HepG2 (cell line): ENCODE data around the gene EGLN2. TPM values are rescaled to one million over a fixed set of nuclear protein-coding genes. Genes with fewer than 3 reads are reported as not detected.
"Not testable (repeated sequence)": the region's sequence is repeated elsewhere in the genome, so short reads cannot be mapped to it uniquely, and the experiment has no call there.

ENCODE experiments used
- ATAC-seq: fragments of 200-7000 bp; cut with Tn5 transposase; 3 replicates; pipeline ENCODE4 v1.9.1; 2020; ENCODE audit warnings: mild to moderate bottlenecking, moderate library complexity
- BruUV-seq: library from RNA; stranded (reverse); fragments of 400-500 nt; replicated peaks from 2 replicates; lab custom pipeline; 2021; lab: Mats Ljungman, UMichigan
- CTCF ChIA-PET: fragments of 300-600 bp; formaldehyde crosslinking; extraction: SDS; loops from one replicate; lab custom pipeline; 2021; ENCODE audit warnings: low total read pairs, inconsistent platforms, low intra/inter-chr PET ratio; lab: Yijun Ruan, JAX
- POLR2A ChIA-PET: fragments of 350-600 bp; sonication (Branson Sonifier 250); formaldehyde crosslinking; loops from one replicate; lab custom pipeline; 2020; ENCODE audit warnings: antibody characterized with exemption, inconsistent platforms; lab: Yijun Ruan, JAX
- DNase-seq: peaks from one replicate; pipeline ENCODE4 v3.0.0-alpha.2; 2015; ENCODE audit warnings: low spot score
- FAIRE-seq: peaks from 3 replicates; lab custom pipeline; 2011; peaks lifted over from hg19 to GRCh38; lab: Jason Lieb, UNC
- H2AFZ ChIP-seq: one replicate; pipeline ENCODE4 v1.6.1; 2011; ENCODE audit warnings: low read length, inconsistent platforms
- H3K27ac ChIP-seq: fragments of 300-600 bp; 3 replicates; pipeline ENCODE4 v1.8.0; 2011; ENCODE audit warnings: mixed run types, mild to moderate bottlenecking, mixed read lengths, low read length, inconsistent platforms; ENCODE audit not compliant: insufficient read depth; ENCODE audit errors: extremely low read length
- H3K27me3 ChIP-seq, 2 experiments: fragments of 200-600 bp in 1 of 2; 2 replicates in 1 of 2; 3 replicates in 1 of 2; pipeline versions ENCODE4 v1.6.0 to v1.8.0; 2011; ENCODE audit warnings: low read length in 2 of 2, mild to moderate bottlenecking in 2 of 2, moderate library complexity in 2 of 2, inconsistent platforms in 1 of 2; ENCODE audit not compliant: insufficient read depth in 2 of 2, control insufficient read depth in 1 of 2
- H3K36me3 ChIP-seq, 2 experiments: fragments of 200-600 bp in 1 of 2; replicated peaks in 1 of 2; 2 replicates in 1 of 2; 3 replicates in 1 of 2; pipeline versions ENCODE4 v1.5.1 to v1.8.0; 2011; ENCODE audit warnings: low read length in 2 of 2, inconsistent platforms in 1 of 2; ENCODE audit not compliant: insufficient read depth in 2 of 2, control insufficient read depth in 1 of 2
- H3K4me1 ChIP-seq: 2 replicates; pipeline ENCODE4 v1.5.1; 2012; ENCODE audit warnings: low read length, inconsistent platforms; ENCODE audit not compliant: insufficient read depth
- H3K4me2 ChIP-seq: 2 replicates; pipeline ENCODE4 v1.6.0; 2011; ENCODE audit warnings: low read depth, low read length, inconsistent platforms
- H3K4me3 ChIP-seq, 3 experiments: fragments of 200-600 bp in 1 of 3; sonication (generic), shearing (Covaris generic) in 1 of 3; replicated peaks in 1 of 3; 2 replicates each; pipeline ENCODE4 v1.5.1; 2011 to 2016; ENCODE audit warnings: low read length in 3 of 3, inconsistent platforms in 2 of 3, low read depth in 2 of 3, mild to moderate bottlenecking in 2 of 3, control low read depth in 1 of 3, mixed read lengths in 1 of 3; ENCODE audit not compliant: insufficient read depth in 1 of 3
- H3K79me2 ChIP-seq: one replicate; pipeline ENCODE4 v1.6.1; 2011; ENCODE audit warnings: low read length, inconsistent platforms; ENCODE audit not compliant: insufficient read depth
- H3K9ac ChIP-seq: 2 replicates; pipeline ENCODE4 v1.6.0; 2011; ENCODE audit warnings: mild to moderate bottlenecking, low read depth, low read length, inconsistent platforms; ENCODE audit not compliant: insufficient read depth
- H3K9me3 ChIP-seq: 2 replicates; pipeline ENCODE4 v1.5.1; 2012; ENCODE audit warnings: mild to moderate bottlenecking, low read length
- H4K20me1 ChIP-seq: 2 replicates; pipeline ENCODE4 v1.6.0; 2011; ENCODE audit warnings: inconsistent platforms, mild to moderate bottlenecking, low read length, moderate library complexity; ENCODE audit not compliant: insufficient read depth
- AGO2 ChIP-seq: fragments of 200-400 bp; formaldehyde crosslinking; optimal IDR thresholded peaks from 2 replicates; pipeline ENCODE3; 2017; ENCODE audit warnings: mild to moderate bottlenecking, low read depth, low read length, moderate library complexity
- RELA ChIP-seq: sonication (generic); formaldehyde crosslinking; IDR thresholded peaks from 2 replicates; pipeline ENCODE4 v1.4.0; 2020; ENCODE audit warnings: missing genetic modification reagents
- ZNF337 ChIP-seq: sonication (generic); formaldehyde crosslinking; IDR thresholded peaks from 2 replicates; pipeline ENCODE4 v1.5.1; 2020; ENCODE audit warnings: missing genetic modification reagents, low read depth, mild to moderate bottlenecking, borderline replicate concordance
- ZNF629 ChIP-seq: sonication (generic); formaldehyde crosslinking; conservative IDR thresholded peaks from 2 replicates; pipeline ENCODE4 v1.5.0; 2020; ENCODE audit warnings: missing genetic modification reagents
- ZNF878 ChIP-seq: sonication (generic); formaldehyde crosslinking; IDR thresholded peaks from 2 replicates; pipeline ENCODE4 v1.8.1; 2023; ENCODE audit warnings: mild to moderate bottlenecking, missing genetic modification reagents, moderate library complexity
- WGBS: methylation state at CpG from one replicate; pipeline ENCODE4 v1.1.6; 2017; ENCODE audit warnings: low lambda C conversion rate; 5-methylcytosine and 5-hydroxymethylcytosine counted together
- in situ Hi-C: cut with HindIII; loops from 2 replicates; pipeline ENCODE4 v1.10.0; 2017; ENCODE audit warnings: low pct_unique_long_range_greater_than_20kb; ENCODE audit not compliant: extremely low pct_ligation_motif_present
- intact Hi-C: fragments of 100-400 bp; cut with micrococcal nuclease; formaldehyde crosslinking; loops from one replicate; pipeline ENCODE4 v1.10.0; 2022; ENCODE audit not compliant: unreplicated experiment
- polyA plus RNA-seq, 8 experiments: library from polyadenylated mRNA; depleted of rRNA in 3 of 8; stranded (reverse) in 7 of 8; unstranded in 1 of 8; fragments of >200 nt; fragmentation: Illumina TruSeq in 4 of 8; extraction: Trizol in 4 of 8; gene quantifications; 2 replicates each; pipeline versions ENCODE4 v1.2.1 to v1.2.3, GENCODE V29; 2011 to 2016; ENCODE audit warnings: low read depth in 4 of 8, missing spikeins in 1 of 8, mixed read lengths in 1 of 8; ENCODE audit not compliant: insufficient read depth in 1 of 8
- total RNA-seq, 5 experiments: library from RNA; depleted of rRNA; stranded (reverse); fragments of >200 nt; fragmentation: Illumina TruSeq; extraction: Trizol; gene quantifications; 2 replicates each; pipeline ENCODE4 v1.2.3, GENCODE V29; 2016; ENCODE audit warnings: low read depth in 1 of 5

EGLN2 gene
- total and polyA plus RNA-seq, 2 of the 13 experiments (the other 11 are each of a cell fraction or from before 2014, with no cell fraction given), result 16.5 to 40.8 TPM

- H3K9ac ChIP-seq, result no peak overlapping the region
- H3K9me3 ChIP-seq, result no peaks in the 10 kb centered on the region
- POLR2A ChIA-PET, result interaction anchor here (2.6 kb wide), 1 partner anchor 15 kb away, joined by 10 read pairs; the partner anchor contains the start of gene RAB4B
- no peak overlapping the region for H3K27ac ChIP-seq
- no peak for TF ChIP-seq ZNF337 (CRISPR knock-in tag)
- TF ChIP-seq ZNF878 (CRISPR knock-in tag), result no peak
- TF ChIP-seq AGO2, result peak; percentile 27
- TF ChIP-seq, all 625 proteins: peak for 1
- intact Hi-C loops (no loop called here), in situ Hi-C loops (no loop called here)
- BruUV-seq, result no TSS peak
- H3K4me2 ChIP-seq, result no peak overlapping the region
- no peaks in the 10 kb centered on the region; the same call in 1 of the 2 replicates for H4K20me1 ChIP-seq
- peaks cover 43 to 76% of the 10 kb centered on the region in 2 experiments for H3K36me3 ChIP-seq
- no peaks in the 10 kb centered on the region for H3K27me3 ChIP-seq
- no peaks in the 10 kb centered on the region for H3K79me2 ChIP-seq
- H3K4me3 ChIP-seq, result no peak overlapping the region
- ATAC-seq, result no peak
- no peak overlapping the region for H2AFZ ChIP-seq
- H3K4me1 ChIP-seq, result peaks cover under 1% of the 10 kb centered on the region
- CTCF ChIA-PET, result no interaction called here
- 100% methylated on average over 7 of the region's 7 CpGs for WGBS
- no peak for DNase-seq
- FAIRE-seq, result no peak
These were observed 35.5 kb upstream of the EGLN2 start for GRCh38 chr19:40763526-40763925.

- no peak overlapping the region for H2AFZ ChIP-seq
- H3K9ac ChIP-seq, result no peak overlapping the region
- peaks cover 43 to 74% of the 10 kb centered on the region in 2 experiments for H3K36me3 ChIP-seq
- H3K4me2 ChIP-seq, result no peak overlapping the region
- TF ChIP-seq RELA (CRISPR knock-in tag) (no peak), ZNF629 (CRISPR knock-in tag) (peak; percentile 44; the same call in 1 of the 2 replicates)
- H3K79me2 ChIP-seq, result no peaks in the 10 kb centered on the region
- no peaks in the 10 kb centered on the region for H3K27me3 ChIP-seq
- DNase-seq (no peak), FAIRE-seq (no peak), ATAC-seq (no peak)
- no TSS peak for BruUV-seq
- ChIA-PET POLR2A (interaction anchor here (2.6 kb wide), 1 partner anchor 14 kb away, joined by 10 read pairs; the partner anchor contains the start of gene RAB4B), CTCF (no interaction called here)
- no peaks in the 10 kb centered on the region; the same call in 1 of the 2 replicates for H4K20me1 ChIP-seq
- H3K4me1 ChIP-seq, result peaks cover 5% of the 10 kb centered on the region
- no peaks in the 10 kb centered on the region for H3K9me3 ChIP-seq
- in situ Hi-C loops (no loop called here), intact Hi-C loops (no loop called here)
- H3K4me3 ChIP-seq, result no peak overlapping the region
- 96% methylated on average over 10 of the region's 10 CpGs for WGBS
- no peak overlapping the region for H3K27ac ChIP-seq
These were observed 35.0 kb upstream of the EGLN2 start for GRCh38 chr19:40763963-40764362.

GRCh38 chr19:40766385-40766784, 32.6 kb upstream of the EGLN2 start:
- POLR2A ChIA-PET, result interaction anchor here (1.3 to 2.0 kb wide), 2 partner anchors 11 to 12 kb away, joined by 4 to 12 read pairs; partner anchors contain the start of gene RAB4B
- in situ Hi-C loops, H2AFZ ChIP-seq, BruUV-seq, H3K79me2 ChIP-seq, intact Hi-C loops, CTCF ChIA-PET, H3K4me3 ChIP-seq, H3K4me2 ChIP-seq, H3K27me3 ChIP-seq, DNase-seq, H3K9me3 ChIP-seq, H3K9ac ChIP-seq, H3K27ac ChIP-seq, ATAC-seq, FAIRE-seq, H4K20me1 ChIP-seq: not testable (repeated sequence)
- WGBS, result over 99% methylated on average over 13 of the region's 13 CpGs
- peaks cover 27 to 52% of the 10 kb centered on the region in 2 experiments for H3K36me3 ChIP-seq
- peaks cover 16% of the 10 kb centered on the region for H3K4me1 ChIP-seq
